IMR-90 (cell line): ENCODE results near the gene GLYATL1. TPM values are rescaled to one million over a fixed set of nuclear protein-coding genes. Genes with fewer than 3 reads are reported as not detected.

ENCODE experiments used
- ATAC-seq: fragments of 200-7000 bp; cut with Tn5 transposase; 2 replicates; pipeline ENCODE4 v1.9.1; 2020; ENCODE audit warnings: low read depth, mild to moderate bottlenecking, moderate library complexity
- BruUV-seq: library from RNA; stranded (reverse); fragments of 400-500 nt; replicated peaks from 2 replicates; lab custom pipeline; 2021; lab: Mats Ljungman, UMichigan
- CTCF ChIA-PET: fragments of 300-600 bp; formaldehyde crosslinking; extraction: SDS; loops from one replicate; lab custom pipeline; 2021; ENCODE audit warnings: antibody characterized with exemption; lab: Yijun Ruan, JAX
- POLR2A ChIA-PET: fragments of 300-600 bp; sonication (Branson Sonifier 250); formaldehyde crosslinking; loops from one replicate; lab custom pipeline; 2022; ENCODE audit warnings: antibody characterized with exemption; ENCODE audit not compliant: unreplicated experiment; lab: Charles Lee
- DNase-seq: peaks from one replicate; pipeline ENCODE4 v3.0.0; 2013
- H2AFZ ChIP-seq: replicated peaks from 2 replicates; pipeline ENCODE3; 2013; ENCODE audit warnings: low read length, mild to moderate bottlenecking; ENCODE audit not compliant: poor library complexity
- H2AK5ac ChIP-seq: 2 replicates; pipeline ENCODE4 v1.6.1; 2013; ENCODE audit warnings: low read depth, low read length, inconsistent platforms
- H2AK9ac ChIP-seq: replicated peaks from 2 replicates; pipeline ENCODE3; 2013; ENCODE audit warnings: mild to moderate bottlenecking, low read depth, low read length, moderate library complexity; ENCODE audit not compliant: poor library complexity
- H2BK120ac ChIP-seq: 2 replicates; pipeline ENCODE4 v1.6.1; 2013; ENCODE audit warnings: low read depth, low read length, inconsistent platforms
- H2BK15ac ChIP-seq: 3 replicates; pipeline ENCODE4 v1.6.1; 2013; ENCODE audit warnings: low read depth, low read length, inconsistent platforms
- H2BK20ac ChIP-seq: 2 replicates; pipeline ENCODE4 v1.6.1; 2013; ENCODE audit warnings: low read depth, mild to moderate bottlenecking, inconsistent platforms, low read length, moderate library complexity
- H2BK5ac ChIP-seq: 2 replicates; pipeline ENCODE4 v1.6.1; 2013; ENCODE audit warnings: mild to moderate bottlenecking, low read depth, low read length, inconsistent platforms; ENCODE audit not compliant: poor library complexity, severe bottlenecking
- H3K14ac ChIP-seq: replicated peaks from 2 replicates; pipeline ENCODE4 v1.6.1; 2013; ENCODE audit warnings: low read depth, low read length, inconsistent platforms
- H3K18ac ChIP-seq: 2 replicates; pipeline ENCODE4 v1.6.1; 2013; ENCODE audit warnings: low read depth, low read length, control low read depth
- H3K23ac ChIP-seq: 2 replicates; pipeline ENCODE4 v1.6.1; 2013; ENCODE audit warnings: low read depth, low read length, inconsistent platforms
- H3K27ac ChIP-seq: 2 replicates; pipeline ENCODE4 v1.5.1; 2013; ENCODE audit warnings: mild to moderate bottlenecking, control low read depth, low read length; ENCODE audit not compliant: insufficient read depth
- H3K27me3 ChIP-seq: 2 replicates; pipeline ENCODE4 v1.6.1; 2013; ENCODE audit warnings: low read length; ENCODE audit not compliant: control insufficient read depth, insufficient read depth
- H3K36me3 ChIP-seq: 2 replicates; pipeline ENCODE4 v1.6.1; 2013; ENCODE audit warnings: low read length, mixed read lengths; ENCODE audit not compliant: control insufficient read depth, insufficient read depth
- H3K4ac ChIP-seq: 2 replicates; pipeline ENCODE4 v1.6.1; 2013; ENCODE audit warnings: low read depth, low read length, inconsistent platforms
- H3K4me1 ChIP-seq: 2 replicates; pipeline ENCODE4 v1.6.1; 2013; ENCODE audit warnings: low read length, mixed read lengths; ENCODE audit not compliant: control insufficient read depth, insufficient read depth
- H3K4me2 ChIP-seq: 2 replicates; pipeline ENCODE4 v1.6.1; 2013; ENCODE audit warnings: low read depth, mild to moderate bottlenecking, control low read depth, low read length, moderate library complexity
- H3K4me3 ChIP-seq: 2 replicates; pipeline ENCODE4 v1.5.1; 2013; ENCODE audit warnings: low read depth, mild to moderate bottlenecking, control low read depth, low read length, moderate library complexity; ENCODE audit not compliant: insufficient read depth
- H3K56ac ChIP-seq: 2 replicates; pipeline ENCODE4 v1.6.1; 2013; ENCODE audit warnings: low read length, inconsistent platforms; ENCODE audit not compliant: insufficient read depth; ENCODE audit errors: extremely low read depth
- H3K79me1 ChIP-seq, 2 experiments: 2 replicates each; pipeline ENCODE4 v1.6.1; 2013; ENCODE audit warnings: low read length in 2 of 2, inconsistent platforms in 1 of 2, low read depth in 1 of 2
- H3K9ac ChIP-seq: 2 replicates; pipeline ENCODE4 v1.6.1; 2013; ENCODE audit warnings: low read depth, low read length, control low read depth
- H3K9me1 ChIP-seq: 2 replicates; pipeline ENCODE4 v1.6.1; 2013; ENCODE audit warnings: low read length, inconsistent platforms; ENCODE audit not compliant: insufficient read depth
- H3K9me3 ChIP-seq: 2 replicates; pipeline ENCODE4 v1.6.1; 2013; ENCODE audit warnings: low read length; ENCODE audit not compliant: control insufficient read depth, insufficient read depth
- H4K20me1 ChIP-seq: 2 replicates; pipeline ENCODE4 v1.6.1; 2013; ENCODE audit warnings: low read length, inconsistent platforms; ENCODE audit not compliant: insufficient read depth
- H4K5ac ChIP-seq: 2 replicates; pipeline ENCODE4 v1.6.1; 2013; ENCODE audit warnings: mild to moderate bottlenecking, low read depth, low read length, control low read depth
- H4K8ac ChIP-seq, 2 experiments: 2 replicates each; pipeline ENCODE4 v1.6.1; 2013; ENCODE audit warnings: low read depth in 2 of 2, low read length in 2 of 2, control low read depth in 1 of 2, inconsistent platforms in 1 of 2
- H4K91ac ChIP-seq: 2 replicates; pipeline ENCODE4 v1.6.1; 2013; ENCODE audit warnings: low read depth, low read length, inconsistent platforms; ENCODE audit not compliant: insufficient read depth
- BHLHE40 ChIP-seq: fragments of 150-350 bp; IDR thresholded peaks from 2 replicates; pipeline ENCODE4 v1.6.1; 2016; ENCODE audit warnings: mild to moderate bottlenecking, low read depth, low read length
- CEBPB ChIP-seq: IDR thresholded peaks from 2 replicates; pipeline ENCODE4 v1.6.1; 2012; ENCODE audit warnings: low read depth, low read length, improper control_type of control experiment
- CHD1 ChIP-seq: IDR thresholded peaks from 2 replicates; pipeline ENCODE4 v1.6.1; 2012; ENCODE audit warnings: low read depth, low read length, improper control_type of control experiment
- CTCF ChIP-seq: conservative IDR thresholded peaks from 2 replicates; pipeline ENCODE4 v1.5.1; 2012; ENCODE audit warnings: mild to moderate bottlenecking, low read depth, low read length, improper control_type of control experiment
- ELK1 ChIP-seq: fragments of 150-350 bp; IDR thresholded peaks from 2 replicates; pipeline ENCODE4 v1.6.1; 2016; ENCODE audit warnings: low read depth, mild to moderate bottlenecking, low read length, moderate library complexity, borderline replicate concordance
- FOS ChIP-seq: fragments of 150-350 bp; IDR thresholded peaks from 2 replicates; pipeline ENCODE4 v1.6.1; 2016; ENCODE audit warnings: low read depth, low read length
- MAFK ChIP-seq: IDR thresholded peaks from 2 replicates; pipeline ENCODE4 v1.6.1; 2012; ENCODE audit warnings: low read depth, low read length, improper control_type of control experiment
- MAZ ChIP-seq: IDR thresholded peaks from 2 replicates; pipeline ENCODE4 v1.6.1; 2012; ENCODE audit warnings: low read depth, mild to moderate bottlenecking, low read length, improper control_type of control experiment, moderate library complexity, borderline replicate concordance
- MXI1 ChIP-seq: IDR thresholded peaks from 2 replicates; pipeline ENCODE4 v1.6.1; 2012; ENCODE audit warnings: low read depth, mild to moderate bottlenecking, low read length, moderate library complexity, borderline replicate concordance
- NFE2L2 ChIP-seq: fragments of 150-350 bp; IDR thresholded peaks from 2 replicates; pipeline ENCODE4 v1.6.1; 2016; ENCODE audit warnings: low read depth, mild to moderate bottlenecking, low read length
- POLR2A ChIP-seq: IDR thresholded peaks from 2 replicates; pipeline ENCODE4 v1.6.1; 2012; ENCODE audit warnings: mild to moderate bottlenecking, low read depth, low read length
- RAD21 ChIP-seq: IDR thresholded peaks from 2 replicates; pipeline ENCODE4 v1.6.1; 2012; ENCODE audit warnings: low read length, improper control_type of control experiment
- RCOR1 ChIP-seq: IDR thresholded peaks from 2 replicates; pipeline ENCODE4 v1.6.1; 2012; ENCODE audit warnings: mild to moderate bottlenecking, low read length, improper control_type of control experiment; ENCODE audit not compliant: insufficient replicate concordance
- RFX5 ChIP-seq: IDR thresholded peaks from 2 replicates; pipeline ENCODE4 v1.8.0; 2012; ENCODE audit warnings: low read depth, mild to moderate bottlenecking, low read length, moderate library complexity
- SMC3 ChIP-seq: fragments of 150-350 bp; IDR thresholded peaks from 2 replicates; pipeline ENCODE4 v1.6.1; 2016; ENCODE audit warnings: low read depth, mild to moderate bottlenecking, antibody characterized with exemption, low read length, moderate library complexity
- USF2 ChIP-seq: fragments of 150-350 bp; IDR thresholded peaks from 2 replicates; pipeline ENCODE4 v1.6.1; 2017; ENCODE audit warnings: mild to moderate bottlenecking, antibody characterized with exemption, low read length, low read depth
- WGBS, 2 experiments: methylation state at CpG; one replicate each; pipeline versions ENCODE4 v1.1.5 to v1.1.7; 2013; ENCODE audit warnings: missing lambda C conversion rate in 2 of 2; ENCODE audit not compliant: insufficient read length in 1 of 2; ENCODE audit errors: extremely low coverage in 2 of 2; 5-methylcytosine and 5-hydroxymethylcytosine counted together
- dilution Hi-C: fragments of 300-500 bp; cut with HindIII; formaldehyde crosslinking; loops from one replicate; pipeline ENCODE4 v1.14.3; 2018; ENCODE audit warnings: low sequenced_read_pairs; ENCODE audit not compliant: unreplicated experiment
- in situ Hi-C: fragments of 300-500 bp; cut with MboI; formaldehyde crosslinking; loops from 3 replicates; pipeline ENCODE4 v1.14.3; 2019; ENCODE audit warnings: low sequenced_read_pairs, inconsistent platforms, mixed read lengths
- intact Hi-C: fragments of 100-400 bp; cut with micrococcal nuclease; formaldehyde crosslinking; loops from 2 replicates; pipeline ENCODE4 v1.10.0; 2022
- polyA plus RNA-seq, 3 experiments: library from polyadenylated mRNA; depleted of rRNA; stranded (reverse); fragments of >200 nt; gene quantifications; 2 replicates each; pipeline ENCODE4 v1.2.3, GENCODE V29; 2012; ENCODE audit warnings: low replicate concordance in 1 of 3
- total RNA-seq: library from RNA; depleted of rRNA; stranded (reverse); fragments of >200 nt; gene quantifications from 2 replicates; pipeline ENCODE4 v1.2.3, GENCODE V29; 2012

GLYATL1 gene
- total and polyA plus RNA-seq, 2 of the 4 experiments (the other 2 are of a cell fraction): 0.54 to 0.58 TPM

GRCh38 chr11:58940028-58940427 is 740 bp downstream of the GLYATL1 start:
- Histone ChIP-seq H3K9ac (no peak overlapping the region), H3K4me3 (no peak overlapping the region), H3K56ac (no peak overlapping the region), H2AK5ac (no peak overlapping the region), H4K91ac (no peak overlapping the region), H3K9me1 (no peaks in the 10 kb centered on the region), H3K4ac (no peak overlapping the region), H3K4me2 (no peak overlapping the region), H2AK9ac (no peak overlapping the region), H3K14ac (no peak overlapping the region), H3K27me3 (no peaks in the 10 kb centered on the region), H3K23ac (no peak overlapping the region), H4K8ac (no peak overlapping the region), H3K36me3 (no peaks in the 10 kb centered on the region), H2BK15ac (no peak overlapping the region), H2BK20ac (no peak overlapping the region), H4K20me1 (no peaks in the 10 kb centered on the region), H2AFZ (no peak overlapping the region), H3K9me3 (no peaks in the 10 kb centered on the region), H2BK5ac (no peak overlapping the region), H3K18ac (no peak overlapping the region), H2BK120ac (no peak overlapping the region), H4K5ac (no peak overlapping the region), H3K79me1 (no peaks in the 10 kb centered on the region), H3K4me1 (no peaks in the 10 kb centered on the region), H3K27ac (no peak overlapping the region)
- DNase-seq (no peak), ATAC-seq (no peak)
- CTCF ChIA-PET: no interaction called here
- in situ Hi-C loops (no loop called here), intact Hi-C loops (no loop called here), dilution Hi-C loops (no loop called here)
- POLR2A ChIA-PET: no interaction called here
- no peak for TF ChIP-seq CHD1
- TF ChIP-seq ELK1: no peak
- TF ChIP-seq BHLHE40: no peak
- TF ChIP-seq CTCF: no peak
- TF ChIP-seq FOS: no peak
- no peak for TF ChIP-seq MAZ
- TF ChIP-seq RAD21: no peak
- TF ChIP-seq POLR2A: no peak
- TF ChIP-seq RCOR1: no peak
- no peak for TF ChIP-seq CEBPB
- TF ChIP-seq SMC3: no peak
- no peak for TF ChIP-seq MAFK
- TF ChIP-seq RFX5: no peak
- no peak for TF ChIP-seq MXI1
- TF ChIP-seq NFE2L2: no peak
- no peak for TF ChIP-seq USF2
- WGBS, 2 experiments: no CpG with 5 or more reads among the region's 1 CpG
- BruUV-seq: no TSS peak
